ENCODE data around the gene KRTAP2-2. TPM values are rescaled to one million over a fixed set of nuclear protein-coding genes. Genes with fewer than 3 reads are reported as not detected.

KRTAP2-2 gene
- total and polyA plus RNA-seq, 2 of the 4 experiments (the other 2 are of a cell fraction): 0.17 TPM; not detected in 1

- Histone ChIP-seq H3K4me1 (ENCODE audit: control insufficient read depth, insufficient read depth, low read length) (peaks cover 16% of the 10 kb centered on the region), H2BK120ac (ENCODE audit: low read depth, low read length) (peak overlapping the region; percentile 97), H2AK9ac (replicated peaks; ENCODE audit: low read depth, low read length, poor library complexity) (no peak overlapping the region), H4K8ac (ENCODE audit: low read depth in 2 of 2, low read length in 2 of 2) (peak overlapping the region; percentile 71 to 86), H3K27ac (ENCODE audit: insufficient read depth, low read length) (no peak overlapping the region), H3K4ac (ENCODE audit: low read depth, low read length) (peak overlapping the region; percentile 94), H3K4me3 (ENCODE audit: insufficient read depth, low read depth, low read length) (no peak overlapping the region), H2BK20ac (ENCODE audit: low read depth, low read length) (peak overlapping the region; percentile 98), H3K27me3 (ENCODE audit: control insufficient read depth, insufficient read depth, low read length) (no peaks in the 10 kb centered on the region), H3K36me3 (ENCODE audit: control insufficient read depth, insufficient read depth, low read length) (no peaks in the 10 kb centered on the region), H3K9me1 (ENCODE audit: insufficient read depth, low read length) (peaks cover 7% of the 10 kb centered on the region), H3K9me3 (ENCODE audit: control insufficient read depth, insufficient read depth, low read length) (no peaks in the 10 kb centered on the region), H3K79me1 (ENCODE audit: low read depth in 1 of 2, low read length in 2 of 2) (no peaks in the 10 kb centered on the region), H3K4me2 (ENCODE audit: low read depth, low read length) (no peak overlapping the region), H4K20me1 (ENCODE audit: insufficient read depth, low read length) (no peaks in the 10 kb centered on the region), H2BK15ac (ENCODE audit: low read depth, low read length) (peak overlapping the region; percentile 95; the same call in 2 of the 3 replicates), H4K91ac (ENCODE audit: insufficient read depth, low read depth, low read length) (peak overlapping the region; percentile 83), H4K5ac (ENCODE audit: low read depth, low read length) (peak overlapping the region; percentile 67; the same call in 1 of the 2 replicates), H3K23ac (ENCODE audit: low read depth, low read length) (no peak overlapping the region), H3K14ac (replicated peaks; ENCODE audit: low read depth, low read length) (peak overlapping the region; percentile 88), H3K18ac (ENCODE audit: low read depth, low read length) (peak overlapping the region; percentile 75; the same call in 1 of the 2 replicates), H2AFZ (replicated peaks; ENCODE audit: low read length, poor library complexity) (no peak overlapping the region), H3K56ac (ENCODE audit: extremely low read depth, insufficient read depth, low read length) (no peak overlapping the region), H2AK5ac (ENCODE audit: low read depth, low read length) (peak overlapping the region; percentile 91; the same call in 1 of the 2 replicates), H2BK5ac (ENCODE audit: low read depth, low read length, poor library complexity, severe bottlenecking) (peak overlapping the region; percentile 98), H3K9ac (ENCODE audit: low read depth, low read length) (no peak overlapping the region)
- intact Hi-C loops (cut with micrococcal nuclease) (loop anchor here (5.0 kb wide), 3 partner anchors 258 to 583 kb away; no protein-coding TSS in a partner anchor), dilution Hi-C loops (cut with HindIII; ENCODE audit: low sequenced_read_pairs, unreplicated experiment) (no loop called here), in situ Hi-C loops (cut with MboI; ENCODE audit: low sequenced_read_pairs) (no loop called here)
- ChIA-PET POLR2A (ENCODE audit: unreplicated experiment) (no interaction called here), CTCF (no interaction called here)
- no TSS peak for BruUV-seq (replicated peaks)
- no peak for ATAC-seq (ENCODE audit: low read depth)
- no CpG with 5 or more reads among the region's 1 CpG for WGBS, 2 experiments (ENCODE audit: extremely low coverage in 2 of 2, insufficient read length in 1 of 2)
- no peak for DNase-seq
- TF ChIP-seq NFE2L2 (IDR thresholded peaks at IDR 0.05; ENCODE audit: low read depth, low read length): no peak
Observed at GRCh38 chr17:41064301-41064700, 9.3 kb upstream of the KRTAP2-2 start.

Measured in IMR-90 (cell line).